PFSK-1 (cell line): ENCODE data around the gene PRAMEF15. TPM values are rescaled to one million over a fixed set of nuclear protein-coding genes. Genes with fewer than 3 reads are reported as not detected.
"Not testable (repeated sequence)": the region's sequence is repeated elsewhere in the genome, so short reads cannot be mapped to it uniquely, and the experiment has no call there.

Source experiments
- FOXP2 ChIP-seq: optimal IDR thresholded peaks from 2 replicates; pipeline ENCODE3; 2011; ENCODE audit warnings: borderline replicate concordance, control low read depth, inconsistent platforms; ENCODE audit not compliant: insufficient read depth; ENCODE audit errors: extremely low read length, extremely low read depth
- POLR2AphosphoS5 ChIP-seq: IDR thresholded peaks from 2 replicates; pipeline ENCODE4 v1.6.1; 2012; ENCODE audit warnings: low read depth, mild to moderate bottlenecking, control low read depth, low read length, moderate library complexity
- REST ChIP-seq, 2 experiments: IDR thresholded peaks; 2 replicates each; pipeline versions ENCODE4 v1.6.1 to v1.8.0; 2011 to 2012; ENCODE audit warnings: low read depth in 2 of 2, low read length in 2 of 2, control low read depth in 1 of 2, inconsistent platforms in 1 of 2, mild to moderate bottlenecking in 1 of 2, moderate library complexity in 1 of 2; ENCODE audit not compliant: insufficient read depth in 1 of 2
- SIN3A ChIP-seq: IDR thresholded peaks from 2 replicates; pipeline ENCODE4 v1.6.1; 2012; ENCODE audit warnings: mild to moderate bottlenecking, low read length, moderate library complexity, borderline replicate concordance; ENCODE audit not compliant: insufficient read depth
- TAF1 ChIP-seq: IDR thresholded peaks from 2 replicates; pipeline ENCODE4 v1.6.1; 2012; ENCODE audit warnings: low read length, control low read depth, borderline replicate concordance; ENCODE audit not compliant: insufficient read depth
- polyA plus RNA-seq: library from polyadenylated mRNA; unstranded; fragments of >200 nt; gene quantifications from one replicate; pipeline ENCODE4 v1.2.1, GENCODE V29; 2012; ENCODE audit warnings: low read depth, missing spikeins; ENCODE audit not compliant: insufficient read length

PRAMEF15 gene
- not detected for polyA plus RNA-seq

DNA sequence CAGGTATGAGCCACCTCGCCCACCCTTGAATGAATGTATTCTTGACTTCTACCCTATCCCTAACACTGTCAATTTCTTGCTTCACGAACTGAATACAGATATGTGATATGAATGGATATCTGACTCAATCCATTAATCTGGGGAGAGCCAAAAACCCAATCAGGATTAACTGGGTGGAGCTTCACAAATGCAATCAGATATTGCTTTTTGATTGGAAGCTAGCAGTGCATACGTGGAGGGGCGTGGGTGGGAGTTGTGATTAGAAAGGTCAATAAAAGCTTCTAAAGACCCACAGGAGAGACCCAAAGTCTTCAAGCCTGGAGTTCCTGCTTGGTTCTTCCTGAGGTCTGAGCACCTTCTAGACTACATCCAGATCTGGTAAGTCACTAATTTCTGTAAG, at the start of gene PRAMEF15:
Gene PRAMEF15 (plus strand): TSS at position 301 of the 400 bp plus-strand sequence. CDS start 2,827 bp downstream, outside the sequence.
- TF ChIP-seq REST (IDR thresholded peaks at IDR 0.05; ENCODE audit: insufficient read depth in 1 of 2, low read depth in 2 of 2, low read length in 2 of 2); TAF1; FOXP2: not testable (repeated sequence)

DNA sequence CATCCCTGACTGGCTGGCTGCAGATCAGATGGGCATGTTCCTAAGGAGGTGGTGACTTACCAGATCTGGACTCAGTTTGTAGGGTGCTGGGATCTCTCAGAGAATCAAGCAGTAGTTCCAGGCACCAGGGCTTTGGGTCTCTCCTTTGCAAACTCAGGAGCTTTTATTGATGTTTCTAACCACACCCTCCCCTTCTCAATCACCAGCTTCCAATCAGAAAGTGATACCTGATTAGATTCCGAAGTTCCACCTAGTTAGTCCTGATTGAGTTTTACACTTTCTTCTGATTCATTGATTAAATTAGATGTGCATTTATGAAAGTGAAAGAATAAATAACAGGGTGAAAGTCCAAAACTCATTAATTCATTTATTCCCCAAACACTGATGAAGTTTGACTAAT, 30.3 kb upstream of the PRAMEF15 start, which contains the start of gene PRAMEF8:
Gene PRAMEF8 (minus strand): TSS at position 101 of the 400 bp plus-strand sequence. CDS start 1,046 bp downstream, outside the sequence.
- TF ChIP-seq POLR2AphosphoS5; SIN3A; REST (IDR thresholded peaks at IDR 0.05; ENCODE audit: insufficient read depth in 1 of 2, low read depth in 2 of 2, low read length in 2 of 2): not testable (repeated sequence)

GRCh38 chr1:13303239-13303638, 12.1 kb upstream of the PRAMEF15 start, which contains the start of gene PRAMEF33:
PRAMEF33 (plus strand) TSS chr1:13303539; CDS start chr1:13305955, 2,416 bp downstream.
- TF ChIP-seq POLR2AphosphoS5, TAF1, FOXP2: not testable (repeated sequence)

DNA sequence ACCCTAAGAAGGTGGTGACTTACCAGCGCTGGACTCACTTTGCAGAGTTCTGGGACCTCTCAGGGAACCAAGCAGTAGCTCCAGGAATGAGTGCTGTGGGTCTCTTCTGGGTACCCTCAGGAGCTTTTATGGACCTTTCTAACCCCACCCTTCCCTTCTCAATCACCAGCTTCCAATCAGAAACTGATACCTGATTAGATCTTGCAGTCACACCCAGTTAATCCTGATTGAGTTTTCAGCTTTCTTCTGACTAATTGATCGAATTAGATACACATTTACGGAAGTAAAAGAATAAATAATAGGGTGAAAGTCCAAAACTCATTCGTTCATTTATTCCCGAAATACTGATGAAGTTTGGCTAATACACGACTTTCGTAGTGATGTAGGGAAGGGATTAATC, 31.7 kb downstream of the PRAMEF15 start, which contains the start of gene PRAMEF14:
Gene PRAMEF14 (minus strand): TSS at position 101 of the 400 bp plus-strand sequence. CDS start 1,820 bp downstream, outside the sequence.
- not testable (repeated sequence) for TF ChIP-seq TAF1, FOXP2, POLR2AphosphoS5
